ENCODE results near the gene WASF3.

- peak in 1 of 4 donors; percentile 28 for TF ChIP-seq POLR2A (IDR thresholded peaks at IDR 0.05)
- TF ChIP-seq CTCF (IDR thresholded peaks at IDR 0.05): no peak
These were observed at the start of gene WASF3 for GRCh38 chr13:26557393-26558073.

Data from esophagus squamous epithelium (tissue), 4 donors.